H1 (cell line): ENCODE results near the gene HSD17B10.

Source experiments
- ATF3 ChIP-seq: IDR thresholded peaks from 2 replicates; pipeline ENCODE4 v1.6.1; 2011; ENCODE audit warnings: low read depth, mild to moderate bottlenecking, low read length; ENCODE audit not compliant: insufficient read depth
- CHD2 ChIP-seq: IDR thresholded peaks from 2 replicates; pipeline ENCODE4 v1.6.1; 2012; ENCODE audit warnings: low read length, improper control_type of control experiment
- EZH2 ChIP-seq: fragments of 200-600 bp; sonication (generic); IDR thresholded peaks from 2 replicates; pipeline ENCODE4 v1.7.1; 2012; ENCODE audit warnings: low read depth, mild to moderate bottlenecking, moderate library complexity, low read length, inconsistent platforms; ENCODE audit not compliant: severe bottlenecking
- JUN ChIP-seq: IDR thresholded peaks from 2 replicates; pipeline ENCODE4 v1.6.1; 2011; ENCODE audit warnings: low read depth, mild to moderate bottlenecking, improper control_type of control experiment, low read length
- POLR2A ChIP-seq, 2 experiments: IDR thresholded peaks; 1 replicate in 1 of 2; 2 replicates in 1 of 2; pipeline ENCODE4 v1.6.1; 2011; ENCODE audit warnings: low read depth in 2 of 2, low read length in 2 of 2, mild to moderate bottlenecking in 2 of 2; ENCODE audit errors: control extremely low read depth in 1 of 2
- POLR2AphosphoS5 ChIP-seq: IDR thresholded peaks from 2 replicates; pipeline ENCODE4 v1.6.1; 2011; ENCODE audit warnings: low read depth, low read length
- TAF1 ChIP-seq: IDR thresholded peaks from 2 replicates; pipeline ENCODE4 v1.6.1; 2011; ENCODE audit warnings: mild to moderate bottlenecking, low read depth, low read length
- TF ChIP-seq, protein P1 (sequence below), 3 experiments: IDR thresholded peaks; 1 replicate in 2 of 3; 2 replicates in 1 of 3; pipeline versions ENCODE4 v1.5.1 to v1.6.1; 2011; ENCODE audit warnings: low read length in 3 of 3, mild to moderate bottlenecking in 3 of 3, inconsistent platforms in 2 of 3, low read depth in 1 of 3, moderate library complexity in 1 of 3; ENCODE audit not compliant: insufficient read depth in 1 of 3; ENCODE audit errors: control extremely low read depth in 1 of 3

- TF ChIP-seq TAF1 (no peak), ATF3 (no peak), EZH2 (no peak), POLR2A (IDR thresholded peaks at IDR 0.05; ENCODE audit: control extremely low read depth in 1 of 2, low read depth in 2 of 2, low read length in 2 of 2) (no peak), POLR2AphosphoS5 (no peak), JUN (no peak), CHD2 (no peak)
- TF ChIP-seq, protein P1, sequence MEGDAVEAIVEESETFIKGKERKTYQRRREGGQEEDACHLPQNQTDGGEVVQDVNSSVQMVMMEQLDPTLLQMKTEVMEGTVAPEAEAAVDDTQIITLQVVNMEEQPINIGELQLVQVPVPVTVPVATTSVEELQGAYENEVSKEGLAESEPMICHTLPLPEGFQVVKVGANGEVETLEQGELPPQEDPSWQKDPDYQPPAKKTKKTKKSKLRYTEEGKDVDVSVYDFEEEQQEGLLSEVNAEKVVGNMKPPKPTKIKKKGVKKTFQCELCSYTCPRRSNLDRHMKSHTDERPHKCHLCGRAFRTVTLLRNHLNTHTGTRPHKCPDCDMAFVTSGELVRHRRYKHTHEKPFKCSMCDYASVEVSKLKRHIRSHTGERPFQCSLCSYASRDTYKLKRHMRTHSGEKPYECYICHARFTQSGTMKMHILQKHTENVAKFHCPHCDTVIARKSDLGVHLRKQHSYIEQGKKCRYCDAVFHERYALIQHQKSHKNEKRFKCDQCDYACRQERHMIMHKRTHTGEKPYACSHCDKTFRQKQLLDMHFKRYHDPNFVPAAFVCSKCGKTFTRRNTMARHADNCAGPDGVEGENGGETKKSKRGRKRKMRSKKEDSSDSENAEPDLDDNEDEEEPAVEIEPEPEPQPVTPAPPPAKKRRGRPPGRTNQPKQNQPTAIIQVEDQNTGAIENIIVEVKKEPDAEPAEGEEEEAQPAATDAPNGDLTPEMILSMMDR (IDR thresholded peaks at IDR 0.05; ENCODE audit: control extremely low read depth in 1 of 3, insufficient read depth in 1 of 3, low read depth in 1 of 3, low read length in 3 of 3), result no peak
Observed at GRCh38 chrX:53483416-53483815, 49.2 kb upstream of the HSD17B10 start.
